GM12892 (cell line): Measurements from ENCODE around the gene LINC00237.

Source experiments
- POLR2A ChIP-seq: IDR thresholded peaks from 2 replicates; pipeline ENCODE4 v1.6.1; 2011; ENCODE audit warnings: low read depth, low read length, control low read depth
- POLR2AphosphoS5 ChIP-seq: IDR thresholded peaks from 2 replicates; pipeline ENCODE4 v1.6.1; 2011; ENCODE audit warnings: low read depth, low read length, control low read depth
- TAF1 ChIP-seq: IDR thresholded peaks from 2 replicates; pipeline ENCODE4 v1.6.1; 2011; ENCODE audit warnings: low read depth, mild to moderate bottlenecking, control low read depth, low read length, borderline replicate concordance

GRCh38 chr20:21147593-21147992 lies 41.4 kb upstream of the LINC00237 start:
- no peak for TF ChIP-seq POLR2AphosphoS5
- no peak for TF ChIP-seq POLR2A
- TF ChIP-seq TAF1, result no peak
